Endothelial cell (in vitro differentiated cells): ENCODE measurements around the gene LARGE2. TPM values are rescaled to one million over a fixed set of nuclear protein-coding genes. Genes with fewer than 3 reads are reported as not detected.
A peak's percentile ranks its signal among the peaks of the same experiment; 100 is the strongest.

ENCODE experiments used
- DNase-seq: peaks from one replicate; pipeline ENCODE4 v3.0.0; 2021; ENCODE audit warnings: low spot score
- H3K27ac Mint-ChIP-seq: one replicate; pipeline ENCODE4 v1.8.0; 2021; ENCODE audit warnings: mixed read lengths, inconsistent platforms; ENCODE audit not compliant: unreplicated experiment
- H3K27me3 Mint-ChIP-seq: one replicate; pipeline ENCODE4 v1.8.0; 2021; ENCODE audit warnings: mild to moderate bottlenecking, moderate library complexity, mixed read lengths, inconsistent platforms; ENCODE audit not compliant: unreplicated experiment
- H3K36me3 Mint-ChIP-seq: one replicate; pipeline ENCODE4 v1.8.0; 2021; ENCODE audit warnings: mild to moderate bottlenecking, low read depth, mixed read lengths, inconsistent platforms; ENCODE audit not compliant: unreplicated experiment
- H3K4me1 Mint-ChIP-seq: one replicate; pipeline ENCODE4 v1.8.0; 2021; ENCODE audit warnings: mild to moderate bottlenecking, mixed read lengths, inconsistent platforms; ENCODE audit not compliant: unreplicated experiment
- H3K4me3 Mint-ChIP-seq: one replicate; pipeline ENCODE4 v1.8.0; 2021; ENCODE audit warnings: mild to moderate bottlenecking, mixed read lengths, inconsistent platforms; ENCODE audit not compliant: unreplicated experiment
- H3K9me3 Mint-ChIP-seq: one replicate; pipeline ENCODE4 v1.8.0; 2021; ENCODE audit warnings: mixed read lengths, inconsistent platforms; ENCODE audit not compliant: unreplicated experiment
- CTCF ChIP-seq: fragments of 200-600 bp; sonication (generic); IDR thresholded peaks from one replicate; pipeline ENCODE4 v1.5.0; 2021; ENCODE audit warnings: antibody characterized with exemption; ENCODE audit not compliant: unreplicated experiment
- total RNA-seq: library from RNA; stranded (reverse); fragmentation: NEBNext Ultra II Directional; extraction: Animal tissue kit (Norgen Biotek cat#: 25700); gene quantifications from one replicate; pipeline ENCODE4 v1.2.1, GENCODE V29; 2021; ENCODE audit not compliant: unreplicated experiment

LARGE2 gene
- total RNA-seq, 1 donor from 2014 or later, result 0.95 TPM

- no peak overlapping the region for H3K4me3 Mint-ChIP-seq
- DNase-seq, result no peak
- H3K27me3 Mint-ChIP-seq, result peaks cover 10% of the 10 kb centered on the region
- H3K4me1 Mint-ChIP-seq, result no peaks in the 10 kb centered on the region
- no peak for TF ChIP-seq CTCF
- H3K27ac Mint-ChIP-seq, result no peak overlapping the region
- H3K36me3 Mint-ChIP-seq, result peaks cover 20% of the 10 kb centered on the region
- no peaks in the 10 kb centered on the region for H3K9me3 Mint-ChIP-seq
Observed at GRCh38 chr11:45933846-45934579, 11.6 kb downstream of the LARGE2 start.

- no peak for TF ChIP-seq CTCF
- no peaks in the 10 kb centered on the region for H3K4me1 Mint-ChIP-seq
- peaks cover 7% of the 10 kb centered on the region for H3K27me3 Mint-ChIP-seq
- H3K36me3 Mint-ChIP-seq, result peaks cover 19% of the 10 kb centered on the region
- no peak overlapping the region for H3K27ac Mint-ChIP-seq
- no peaks in the 10 kb centered on the region for H3K9me3 Mint-ChIP-seq
- H3K4me3 Mint-ChIP-seq, result no peak overlapping the region
- DNase-seq, result no peak
Observed at GRCh38 chr11:45934580-45935318, 12.3 kb downstream of the LARGE2 start.

- Mint-ChIP-seq H3K9me3 (no peaks in the 10 kb centered on the region), H3K4me3 (no peak overlapping the region)
- no peak for DNase-seq
Observed at GRCh38 chr11:45935349-45936064, 13.1 kb downstream of the LARGE2 start.

DNA sequence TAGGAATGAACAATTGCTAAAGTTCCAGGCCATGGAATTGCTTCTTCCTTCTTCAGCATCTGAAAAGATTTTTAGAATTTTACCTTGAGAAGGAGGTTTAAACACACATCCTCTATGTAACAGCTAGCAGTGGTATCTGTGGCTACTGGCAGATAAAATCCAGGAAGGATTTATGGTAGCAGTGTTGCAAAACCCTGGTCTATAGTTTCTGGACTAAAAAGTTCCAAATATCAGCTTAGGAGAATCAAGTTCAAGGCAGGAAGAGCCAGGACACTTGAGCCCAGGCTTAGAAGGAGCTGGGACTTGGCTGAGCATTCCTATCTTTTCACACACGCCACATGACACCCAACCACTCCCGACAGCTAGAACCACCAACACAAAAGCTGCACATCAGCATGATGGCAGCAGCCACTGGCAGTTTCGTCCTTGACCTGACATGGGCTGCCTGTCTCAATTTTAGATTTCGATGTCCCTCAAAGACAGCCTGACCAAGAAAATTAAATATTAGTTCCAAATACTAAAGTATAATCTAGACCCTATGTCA, 14.1 kb downstream of the LARGE2 start:
- peaks cover 13% of the 10 kb centered on the region for H3K36me3 Mint-ChIP-seq
- DNase-seq, result no peak
- no peaks in the 10 kb centered on the region for H3K9me3 Mint-ChIP-seq
- no peaks in the 10 kb centered on the region for H3K4me1 Mint-ChIP-seq
- TF ChIP-seq CTCF, result no peak
- H3K27me3 Mint-ChIP-seq, result peaks cover 1% of the 10 kb centered on the region
- H3K4me3 Mint-ChIP-seq, result peak overlapping the region; percentile 23
- no peak overlapping the region for H3K27ac Mint-ChIP-seq

More at GRCh38 chr11:45935349-45936064, 13.1 kb downstream of the LARGE2 start:
- Mint-ChIP-seq H3K4me1 (no peaks in the 10 kb centered on the region), H3K36me3 (peaks cover 15% of the 10 kb centered on the region), H3K27me3 (peaks cover 5% of the 10 kb centered on the region), H3K27ac (no peak overlapping the region)
- TF ChIP-seq CTCF, result no peak
